ENCODE data around the gene PRKCZ. TPM values are rescaled to one million over a fixed set of nuclear protein-coding genes. Genes with fewer than 3 reads are reported as not detected.
"Not testable (repeated sequence)": the region's sequence is repeated elsewhere in the genome, so short reads cannot be mapped to it uniquely, and the experiment has no call there.

Gene PRKCZ
- total RNA-seq, 1 donor from 2014 or later = 32.6 TPM

DNA sequence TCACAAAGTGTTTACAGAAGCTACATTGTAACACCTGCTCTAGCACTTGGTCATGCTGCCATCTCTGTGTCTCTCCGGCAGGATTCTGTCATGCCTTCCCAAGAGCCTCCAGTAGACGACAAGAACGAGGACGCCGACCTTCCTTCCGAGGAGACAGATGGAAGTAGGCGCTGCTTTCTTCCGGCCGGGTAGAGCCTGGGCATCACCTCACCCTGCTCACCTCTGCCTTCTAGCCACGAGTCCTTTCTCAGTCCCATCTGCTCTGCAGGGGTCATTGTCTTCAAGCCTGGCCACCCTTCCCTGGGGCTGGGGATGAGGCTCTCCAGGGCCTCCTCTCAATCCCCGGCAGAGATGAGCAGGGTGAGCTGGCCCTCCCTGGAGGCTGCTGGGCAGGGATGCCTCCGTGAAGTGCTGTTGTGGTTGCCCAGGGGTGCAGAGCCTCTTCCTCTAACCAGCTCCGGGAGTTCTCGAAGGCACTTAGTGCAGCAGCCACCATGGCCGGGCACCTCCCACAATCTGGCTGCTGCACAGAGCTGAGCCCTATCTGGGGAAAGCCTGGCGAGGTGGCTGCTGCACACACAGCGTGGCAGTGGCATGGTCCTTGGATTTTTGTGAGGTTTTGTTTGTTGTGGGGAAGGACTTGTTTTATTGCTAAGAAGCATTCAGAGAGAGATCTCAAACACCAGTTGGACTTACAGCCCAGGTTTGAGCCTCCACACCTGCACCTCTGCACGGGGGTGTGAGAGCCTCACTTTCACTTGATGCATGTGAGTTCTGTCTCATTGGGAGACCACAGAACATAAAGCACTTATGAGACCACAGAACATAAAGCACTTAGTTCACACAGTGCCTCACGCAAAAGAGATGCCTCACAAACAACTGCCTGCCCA is 96.0 kb downstream of the PRKCZ start:
- no peak overlapping the region for H3K4me2 ChIP-seq (ENCODE audit: low read length)
- Mint-ChIP-seq H3K36me3 (ENCODE audit: low read depth, unreplicated experiment) (peaks cover 11% of the 10 kb centered on the region), H3K4me1 (ENCODE audit: low read depth, unreplicated experiment) (no peaks in the 10 kb centered on the region), H3K27me3 (ENCODE audit: low read depth, unreplicated experiment) (no peaks in the 10 kb centered on the region), H3K9me3 (ENCODE audit: unreplicated experiment) (no peaks in the 10 kb centered on the region), H3K4me3 (ENCODE audit: unreplicated experiment) (no peak overlapping the region), H3K27ac (ENCODE audit: unreplicated experiment) (no peak overlapping the region)
- no peaks in the 10 kb centered on the region for H3K9me3 ChIP-seq (ENCODE audit: insufficient read depth, low read depth, low read length)
- H3K9ac ChIP-seq (ENCODE audit: low read length) = no peak overlapping the region
- no peak overlapping the region for H2AFZ ChIP-seq (ENCODE audit: low read depth, low read length)
- H3K79me2 ChIP-seq (ENCODE audit: insufficient read depth, low read length) = no peaks in the 10 kb centered on the region
- FAIRE-seq (no peak), DNase-seq (ENCODE audit: low read depth) (no peak)
- H3K4me1 ChIP-seq (ENCODE audit: insufficient read depth, low read length) = no peaks in the 10 kb centered on the region
- H3K36me3 ChIP-seq (ENCODE audit: insufficient read depth, low read length) = no peaks in the 10 kb centered on the region
- H3K27me3 ChIP-seq (ENCODE audit: insufficient read depth, low read length) = no peaks in the 10 kb centered on the region
- no peaks in the 10 kb centered on the region for H4K20me1 ChIP-seq (ENCODE audit: insufficient read depth, low read length)
- no peak overlapping the region for H3K4me3 ChIP-seq (ENCODE audit: insufficient read depth, low read depth, low read length)
- H3K27ac ChIP-seq (ENCODE audit: low read depth, low read length) = no peak overlapping the region
- TF ChIP-seq CTCF (IDR thresholded peaks at IDR 0.05; ENCODE audit: insufficient read depth, low read depth, low read length) (no peak), EZH2 (IDR thresholded peaks at IDR 0.05; ENCODE audit: insufficient read depth, low read length) (no peak)

GRCh38 chr1:2146836-2147517 is 96.8 kb downstream of the PRKCZ start:
- no peaks in the 10 kb centered on the region for H3K27me3 Mint-ChIP-seq (ENCODE audit: low read depth, unreplicated experiment)
- no peak for FAIRE-seq
- no peaks in the 10 kb centered on the region for H3K79me2 ChIP-seq (ENCODE audit: insufficient read depth, low read length)
- TF ChIP-seq EZH2 (IDR thresholded peaks at IDR 0.05; ENCODE audit: insufficient read depth, low read length) (no peak), CTCF (IDR thresholded peaks at IDR 0.05; ENCODE audit: insufficient read depth, low read depth, low read length) (no peak)
- no peaks in the 10 kb centered on the region for H3K27me3 ChIP-seq (ENCODE audit: insufficient read depth, low read length)
- no peaks in the 10 kb centered on the region for H4K20me1 ChIP-seq (ENCODE audit: insufficient read depth, low read length)
- no peaks in the 10 kb centered on the region for H3K9me3 ChIP-seq (ENCODE audit: insufficient read depth, low read depth, low read length)
- no peak overlapping the region for H3K9ac ChIP-seq (ENCODE audit: low read length)
- no peak for DNase-seq (ENCODE audit: low read depth)
- H3K27ac ChIP-seq (ENCODE audit: low read depth, low read length) = no peak overlapping the region
- no peaks in the 10 kb centered on the region for H3K4me1 ChIP-seq (ENCODE audit: insufficient read depth, low read length)
- no peak overlapping the region for H2AFZ ChIP-seq (ENCODE audit: low read depth, low read length)
- H3K36me3 Mint-ChIP-seq (ENCODE audit: low read depth, unreplicated experiment) = peaks cover 11% of the 10 kb centered on the region
- no peaks in the 10 kb centered on the region for H3K4me1 Mint-ChIP-seq (ENCODE audit: low read depth, unreplicated experiment)
- no peak overlapping the region for H3K4me3 ChIP-seq (ENCODE audit: insufficient read depth, low read depth, low read length)
- no peaks in the 10 kb centered on the region for H3K9me3 Mint-ChIP-seq (ENCODE audit: unreplicated experiment)
- no peaks in the 10 kb centered on the region for H3K36me3 ChIP-seq (ENCODE audit: insufficient read depth, low read length)
- H3K4me3 Mint-ChIP-seq (ENCODE audit: unreplicated experiment) = no peak overlapping the region
- H3K27ac Mint-ChIP-seq (ENCODE audit: unreplicated experiment) = no peak overlapping the region
- H3K4me2 ChIP-seq (ENCODE audit: low read length) = no peak overlapping the region

- H3K36me3 Mint-ChIP-seq (ENCODE audit: low read depth, unreplicated experiment) = peaks cover 11% of the 10 kb centered on the region
- not testable (repeated sequence) for H3K4me1 ChIP-seq (ENCODE audit: insufficient read depth, low read length); H3K4me3 Mint-ChIP-seq (ENCODE audit: unreplicated experiment); H3K9ac ChIP-seq (ENCODE audit: low read length); H3K27ac Mint-ChIP-seq (ENCODE audit: unreplicated experiment); H3K36me3 ChIP-seq (ENCODE audit: insufficient read depth, low read length); H3K9me3 Mint-ChIP-seq (ENCODE audit: unreplicated experiment); H4K20me1 ChIP-seq (ENCODE audit: insufficient read depth, low read length); H3K79me2 ChIP-seq (ENCODE audit: insufficient read depth, low read length); H2AFZ ChIP-seq (ENCODE audit: low read depth, low read length); FAIRE-seq; H3K4me1 Mint-ChIP-seq (ENCODE audit: low read depth, unreplicated experiment); H3K4me3 ChIP-seq (ENCODE audit: insufficient read depth, low read depth, low read length); H3K27me3 Mint-ChIP-seq (ENCODE audit: low read depth, unreplicated experiment); H3K4me2 ChIP-seq (ENCODE audit: low read length); H3K9me3 ChIP-seq (ENCODE audit: insufficient read depth, low read depth, low read length); H3K27me3 ChIP-seq (ENCODE audit: insufficient read depth, low read length); DNase-seq (ENCODE audit: low read depth); H3K27ac ChIP-seq (ENCODE audit: low read depth, low read length)
These were observed 97.7 kb downstream of the PRKCZ start for GRCh38 chr1:2147869-2148268.

All from astrocyte (in vitro differentiated cells and primary cell).